OCI-LY3 (cell line): ENCODE data around the gene HIP1.

Experiments used
- EZH2phosphoT487 ChIP-seq: fragments of 200-600 bp; shearing (Covaris generic); IDR thresholded peaks from 2 replicates; pipeline ENCODE4 v1.6.1; 2018; ENCODE audit warnings: antibody characterized with exemption, mixed run types, low read depth
- TF ChIP-seq, protein P1 (sequence below): fragments of 200-600, 300-600 bp; sonication (generic); IDR thresholded peaks from 2 replicates; pipeline ENCODE4 v1.5.1; 2014; ENCODE audit warnings: antibody characterized with exemption, low read length, low read depth

- TF ChIP-seq, protein P1, sequence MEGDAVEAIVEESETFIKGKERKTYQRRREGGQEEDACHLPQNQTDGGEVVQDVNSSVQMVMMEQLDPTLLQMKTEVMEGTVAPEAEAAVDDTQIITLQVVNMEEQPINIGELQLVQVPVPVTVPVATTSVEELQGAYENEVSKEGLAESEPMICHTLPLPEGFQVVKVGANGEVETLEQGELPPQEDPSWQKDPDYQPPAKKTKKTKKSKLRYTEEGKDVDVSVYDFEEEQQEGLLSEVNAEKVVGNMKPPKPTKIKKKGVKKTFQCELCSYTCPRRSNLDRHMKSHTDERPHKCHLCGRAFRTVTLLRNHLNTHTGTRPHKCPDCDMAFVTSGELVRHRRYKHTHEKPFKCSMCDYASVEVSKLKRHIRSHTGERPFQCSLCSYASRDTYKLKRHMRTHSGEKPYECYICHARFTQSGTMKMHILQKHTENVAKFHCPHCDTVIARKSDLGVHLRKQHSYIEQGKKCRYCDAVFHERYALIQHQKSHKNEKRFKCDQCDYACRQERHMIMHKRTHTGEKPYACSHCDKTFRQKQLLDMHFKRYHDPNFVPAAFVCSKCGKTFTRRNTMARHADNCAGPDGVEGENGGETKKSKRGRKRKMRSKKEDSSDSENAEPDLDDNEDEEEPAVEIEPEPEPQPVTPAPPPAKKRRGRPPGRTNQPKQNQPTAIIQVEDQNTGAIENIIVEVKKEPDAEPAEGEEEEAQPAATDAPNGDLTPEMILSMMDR: no peak
- no peak for TF ChIP-seq EZH2phosphoT487
Observed at GRCh38 chr7:75536940-75537538, 201.7 kb downstream of the HIP1 start.
